ENCODE data around the gene PCSK6.

The PCSK6 gene

DNA sequence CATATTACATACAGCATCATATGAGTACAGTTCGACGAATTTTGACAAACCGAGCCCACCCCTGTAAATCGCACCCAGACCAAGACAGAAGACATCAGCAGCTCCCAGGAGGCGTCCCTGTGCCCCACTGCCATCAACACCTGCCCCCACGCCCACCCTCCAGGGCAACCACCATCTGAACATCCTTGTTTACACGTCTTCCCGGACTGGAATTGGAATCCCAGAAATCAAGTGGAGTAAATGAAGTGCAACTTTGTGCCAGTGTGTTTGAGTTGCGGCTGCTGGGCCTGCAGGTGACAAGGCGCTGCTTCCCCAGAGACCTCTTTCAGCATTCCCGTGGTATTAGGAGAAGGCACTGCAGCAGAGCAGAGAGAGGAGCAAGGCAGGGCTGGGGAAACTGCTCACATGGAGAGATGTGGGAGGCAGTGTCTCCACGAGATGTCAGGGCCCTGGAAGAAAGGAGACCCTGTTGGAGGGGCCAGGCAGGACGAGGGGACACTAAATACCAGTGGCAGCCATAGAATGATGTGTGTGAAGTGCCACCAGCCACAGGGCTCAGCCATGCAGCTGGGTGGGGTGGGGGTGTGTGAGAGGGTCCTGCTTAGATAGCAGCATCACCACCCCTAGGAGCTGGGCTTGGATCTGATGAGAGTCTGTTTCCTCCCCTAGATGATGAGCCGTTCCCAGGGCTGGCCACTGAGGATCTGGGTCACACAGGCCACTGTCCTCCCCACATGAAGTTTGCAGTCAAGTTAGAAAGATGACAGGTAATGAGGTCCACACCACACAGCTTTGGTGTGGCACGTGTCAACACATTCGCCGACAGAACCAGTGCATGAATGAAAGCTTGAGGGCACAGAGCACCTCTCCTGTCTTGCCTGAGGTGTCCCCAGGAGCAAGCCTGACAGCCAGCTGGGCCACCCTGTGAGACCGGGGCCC, 33.4 kb upstream of the PCSK6 start:
- DNase-seq: no peak

GRCh38 chr15:101522091-101522490, 32.6 kb upstream of the PCSK6 start:
- no peak for DNase-seq

DNA sequence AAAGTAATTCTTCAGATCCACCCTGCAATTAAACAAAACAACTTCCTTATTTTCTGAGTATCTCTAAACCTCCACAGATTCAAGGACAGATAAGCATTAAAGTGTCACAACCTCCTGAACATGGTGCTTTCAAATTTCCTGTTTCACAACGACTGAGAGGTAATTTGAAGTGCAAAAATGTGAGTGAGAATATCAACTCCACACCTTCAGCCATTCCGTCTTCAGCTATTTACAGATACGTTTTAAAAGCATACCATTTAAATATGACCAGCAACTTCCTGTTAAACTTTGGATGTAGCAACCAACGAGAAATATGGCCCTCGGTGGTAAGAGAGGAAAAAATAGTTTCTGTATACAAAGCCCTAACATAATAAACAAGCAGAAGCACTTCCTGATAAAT, 32.1 kb upstream of the PCSK6 start:
- DNase-seq: no peak

- DNase-seq: no peak
These were observed 31.6 kb upstream of the PCSK6 start for GRCh38 chr15:101521069-101521468.

DNA sequence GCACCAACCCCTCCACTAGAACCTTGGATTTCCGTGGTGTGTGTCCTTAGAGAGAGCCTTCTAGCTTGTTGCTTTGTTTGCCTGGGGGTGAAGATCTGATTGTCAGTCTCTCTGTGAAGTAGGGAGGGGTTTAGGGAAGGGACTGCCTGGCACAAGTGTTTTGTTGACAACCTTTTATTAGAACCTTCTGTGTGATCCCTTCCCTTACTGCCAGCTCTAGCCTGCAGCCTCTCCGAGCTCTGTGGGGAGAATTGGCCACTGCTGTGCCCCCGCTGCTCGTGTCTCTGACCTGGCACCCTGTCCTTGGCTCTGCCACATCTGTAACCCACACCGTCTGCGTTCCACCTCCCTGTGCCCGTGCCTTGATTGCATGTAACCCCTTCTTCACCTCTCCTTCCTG, 30.9 kb upstream of the PCSK6 start:
- no peak for DNase-seq

- DNase-seq: no peak
These were observed 28.0 kb upstream of the PCSK6 start for GRCh38 chr15:101517504-101517903.

- no peak for DNase-seq
These were observed 24.8 kb upstream of the PCSK6 start for GRCh38 chr15:101514318-101514717.

DNA sequence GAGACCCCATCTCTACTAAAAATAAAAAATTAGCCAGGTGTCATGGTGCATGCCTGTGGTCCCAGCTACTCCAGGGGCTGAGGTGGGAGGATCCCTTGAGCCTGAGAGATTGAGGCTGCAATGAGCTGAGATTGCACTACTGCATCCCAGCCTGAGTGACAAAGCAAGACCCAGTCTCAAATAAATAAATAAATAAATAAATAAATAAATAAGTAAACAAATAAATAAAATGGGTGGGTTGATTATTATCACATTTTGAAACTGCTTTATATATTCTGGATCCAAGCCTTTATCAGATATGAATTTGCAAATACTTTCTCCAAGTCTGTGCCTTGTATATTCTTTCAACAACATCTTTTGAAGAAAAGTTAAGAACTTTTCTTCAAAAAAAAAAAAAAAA, 22.2 kb upstream of the PCSK6 start:
- no peak for DNase-seq

DNA sequence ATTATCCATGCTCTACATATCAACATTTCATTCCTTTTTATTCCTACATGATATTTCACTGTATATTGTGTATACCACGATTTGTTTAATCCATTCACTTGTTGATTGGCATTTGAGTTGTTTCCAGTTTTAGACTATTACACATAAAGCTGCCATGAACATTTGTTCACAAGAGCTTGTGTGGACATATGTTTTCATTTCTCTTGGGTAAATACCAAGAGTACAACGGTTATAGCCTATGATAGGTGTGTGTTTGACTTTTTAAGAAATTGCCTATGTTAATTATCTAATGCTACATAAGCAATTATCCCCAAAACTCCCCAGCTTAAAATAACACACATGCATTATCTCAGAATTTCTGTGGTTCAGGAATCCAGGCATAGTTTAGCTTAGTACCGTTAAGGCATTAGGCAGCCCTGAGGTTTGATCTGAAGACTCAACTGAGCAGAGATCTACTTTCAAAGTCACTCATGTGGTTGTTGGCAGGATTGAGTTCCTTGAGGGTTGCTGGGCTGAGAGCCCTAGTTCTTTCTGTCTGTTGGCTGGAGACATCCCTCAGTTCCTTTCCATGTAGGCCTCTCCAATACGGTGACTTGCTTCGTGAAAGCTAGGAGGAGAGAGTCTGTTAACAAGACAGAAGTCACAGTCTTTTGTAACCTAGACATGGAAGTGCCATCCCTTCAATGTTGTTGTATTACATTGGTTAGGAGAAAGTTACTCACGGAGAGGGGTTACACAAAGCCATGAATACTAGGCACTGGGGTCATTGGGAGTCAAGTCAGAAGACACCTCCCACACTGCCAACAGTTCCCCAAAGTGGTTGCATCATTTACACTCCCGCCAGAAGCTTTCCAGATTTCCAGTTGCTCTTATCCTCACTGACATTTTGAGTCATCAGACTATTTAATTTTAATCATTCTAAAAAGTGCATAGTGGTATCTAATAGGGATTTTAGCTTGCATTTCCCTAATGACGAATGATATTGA, 21.0 kb upstream of the PCSK6 start:
- DNase-seq: no peak

- DNase-seq: no peak
These were observed 19.8 kb upstream of the PCSK6 start for GRCh38 chr15:101509279-101509678.

GRCh38 chr15:101506491-101506890, 17.0 kb upstream of the PCSK6 start:
- DNase-seq: no peak

DNA sequence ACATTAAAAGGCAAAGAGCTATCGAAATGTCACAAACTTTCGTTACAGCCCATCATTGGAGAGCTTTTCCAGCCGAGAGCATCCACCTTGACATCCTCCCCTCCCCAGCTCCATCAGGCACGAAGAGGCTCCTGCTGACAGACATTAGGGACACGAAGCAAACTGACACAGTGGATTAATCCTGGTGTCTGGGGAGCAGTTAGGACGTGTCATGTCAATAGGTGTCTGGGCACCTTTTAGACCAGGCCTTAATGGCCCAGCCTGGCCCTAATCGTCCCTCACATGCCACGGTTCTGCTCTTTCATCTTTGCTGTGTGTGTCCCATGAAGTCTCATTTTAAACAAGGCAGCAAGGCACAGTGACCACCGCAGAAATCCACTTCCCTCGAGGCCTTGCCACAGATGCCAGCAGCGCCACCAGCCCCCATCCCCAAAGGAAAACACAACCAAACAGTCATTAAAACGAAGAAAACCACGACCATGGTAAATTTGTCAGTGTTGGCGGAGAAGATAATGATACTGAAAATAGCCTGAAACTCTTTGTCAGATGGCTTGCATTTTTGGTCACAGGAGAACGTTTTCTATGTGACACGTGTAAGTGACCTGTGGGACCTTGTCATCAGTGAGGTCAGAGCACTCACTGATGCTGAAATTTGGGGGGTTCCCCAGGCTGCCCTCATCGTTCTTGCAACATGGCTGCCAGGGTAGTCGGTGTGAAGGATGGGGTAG, 16.3 kb upstream of the PCSK6 start:
- DNase-seq: no peak

- no peak for DNase-seq
These were observed 15.5 kb upstream of the PCSK6 start for GRCh38 chr15:101504866-101505609.

- DNase-seq: no peak
These were observed 14.9 kb upstream of the PCSK6 start for GRCh38 chr15:101504373-101504772.

DNA sequence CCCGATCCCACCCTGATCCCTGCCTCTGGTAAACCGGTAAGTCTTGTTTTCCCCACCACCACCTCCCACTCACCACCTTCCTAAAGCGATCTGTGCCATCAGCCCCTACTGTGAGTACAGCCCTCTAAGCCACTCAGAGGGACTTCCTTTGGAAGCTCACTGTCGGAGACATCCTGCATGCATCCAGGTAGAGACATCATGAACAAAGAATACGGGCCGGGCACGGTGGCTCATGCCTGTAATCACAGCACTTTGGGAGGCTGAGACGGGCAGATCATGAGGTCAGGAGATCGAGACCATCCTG, 13.7 kb upstream of the PCSK6 start:
- no peak for DNase-seq

- no peak for DNase-seq
These were observed 13.2 kb upstream of the PCSK6 start for GRCh38 chr15:101502572-101503295.

GRCh38 chr15:101501703-101502373, 12.3 kb upstream of the PCSK6 start:
- peak; percentile 45 for DNase-seq

DNA sequence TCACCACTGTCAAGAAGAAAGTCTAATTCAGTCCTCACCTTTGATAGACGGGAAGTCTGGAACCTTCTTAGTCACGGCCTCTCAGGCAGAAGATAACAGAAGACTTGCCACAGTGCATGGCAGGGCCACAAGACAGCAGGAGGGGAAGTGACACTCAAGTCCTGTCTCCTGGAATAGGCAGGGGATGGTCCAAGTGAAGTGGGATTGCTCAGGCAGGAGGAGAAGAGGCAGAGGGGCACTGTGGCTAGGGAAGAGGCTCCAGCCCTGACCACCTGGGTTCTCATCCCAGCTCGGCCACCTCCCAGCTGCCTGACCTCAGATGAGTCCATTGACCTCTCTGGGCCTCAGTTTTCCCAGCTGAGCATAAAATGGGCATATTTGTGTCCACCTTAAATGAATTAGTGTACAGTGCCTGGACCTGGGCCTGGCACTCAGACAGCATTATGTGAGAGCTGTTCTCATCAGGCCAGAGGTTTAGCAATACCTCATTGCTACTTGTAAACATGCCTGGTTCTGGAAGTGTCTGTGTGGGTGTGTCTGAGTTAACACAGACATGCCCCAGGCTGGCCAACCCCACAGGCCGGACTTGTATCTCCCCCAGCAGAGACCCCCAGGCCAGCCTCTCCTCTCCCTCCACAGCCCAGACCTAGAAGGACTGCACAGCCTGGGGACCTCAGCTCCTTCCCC, 11.5 kb upstream of the PCSK6 start:
- no peak for DNase-seq

DNA sequence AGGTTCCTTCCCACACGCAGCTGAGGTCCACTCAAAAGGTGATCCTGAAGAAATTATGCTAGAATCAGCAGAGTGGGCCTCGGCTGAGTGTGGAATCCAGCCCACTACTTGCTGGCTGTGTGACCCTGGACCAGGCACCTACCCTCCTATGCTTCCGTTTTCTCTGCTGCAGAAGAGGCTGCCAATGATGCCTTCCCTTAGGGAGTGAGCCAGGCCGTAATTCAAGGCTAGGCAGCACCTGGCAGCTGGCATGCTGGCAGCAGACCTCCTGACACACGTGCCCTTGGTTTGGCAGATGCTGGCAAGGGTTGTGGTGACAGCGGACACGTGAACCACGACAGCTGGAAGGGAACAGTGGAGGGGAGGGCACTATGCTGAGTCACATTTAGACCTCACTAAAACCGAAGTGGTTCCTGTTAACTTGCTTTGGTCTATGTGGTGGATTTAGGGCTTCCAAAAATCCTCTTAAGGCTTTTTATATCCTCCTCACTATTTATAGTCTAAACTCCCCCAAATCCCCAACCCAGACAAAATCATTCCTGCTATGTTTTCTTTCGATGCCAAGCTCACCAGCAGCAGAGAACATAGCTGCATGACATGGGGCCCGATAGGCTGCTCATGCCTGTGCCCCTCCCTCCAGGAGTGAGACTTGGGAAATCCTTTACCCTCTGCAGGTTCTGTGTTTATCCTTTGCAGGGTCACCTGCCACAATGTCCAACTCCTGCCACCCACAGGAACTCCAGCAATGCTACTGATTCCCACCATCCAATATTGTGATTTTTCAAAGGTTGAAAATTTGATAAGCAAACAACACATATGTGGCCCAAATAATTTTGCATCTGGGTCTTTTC, 10.6 kb upstream of the PCSK6 start:
- no peak for DNase-seq

Data from activated naive CD4-positive, alpha-beta T cell treated with Interleukin-2 at 50 U/mL for 16 hours (primary cell).